ENCODE results near the gene ZMYND8. TPM values are rescaled to one million over a fixed set of nuclear protein-coding genes. Genes with fewer than 3 reads are reported as not detected.

ZMYND8 gene
- total RNA-seq, 1 experiment from 2014 or later, result 29.0 TPM

- TF ChIP-seq, protein P1, sequence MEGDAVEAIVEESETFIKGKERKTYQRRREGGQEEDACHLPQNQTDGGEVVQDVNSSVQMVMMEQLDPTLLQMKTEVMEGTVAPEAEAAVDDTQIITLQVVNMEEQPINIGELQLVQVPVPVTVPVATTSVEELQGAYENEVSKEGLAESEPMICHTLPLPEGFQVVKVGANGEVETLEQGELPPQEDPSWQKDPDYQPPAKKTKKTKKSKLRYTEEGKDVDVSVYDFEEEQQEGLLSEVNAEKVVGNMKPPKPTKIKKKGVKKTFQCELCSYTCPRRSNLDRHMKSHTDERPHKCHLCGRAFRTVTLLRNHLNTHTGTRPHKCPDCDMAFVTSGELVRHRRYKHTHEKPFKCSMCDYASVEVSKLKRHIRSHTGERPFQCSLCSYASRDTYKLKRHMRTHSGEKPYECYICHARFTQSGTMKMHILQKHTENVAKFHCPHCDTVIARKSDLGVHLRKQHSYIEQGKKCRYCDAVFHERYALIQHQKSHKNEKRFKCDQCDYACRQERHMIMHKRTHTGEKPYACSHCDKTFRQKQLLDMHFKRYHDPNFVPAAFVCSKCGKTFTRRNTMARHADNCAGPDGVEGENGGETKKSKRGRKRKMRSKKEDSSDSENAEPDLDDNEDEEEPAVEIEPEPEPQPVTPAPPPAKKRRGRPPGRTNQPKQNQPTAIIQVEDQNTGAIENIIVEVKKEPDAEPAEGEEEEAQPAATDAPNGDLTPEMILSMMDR (IDR thresholded peaks at IDR 0.05 in 2 of 3, conservative IDR thresholded peaks at IDR 0.05 in 1 of 3; ENCODE audit: borderline replicate concordance in 1 of 3, insufficient read depth in 1 of 3, low read depth in 2 of 3, low read length in 2 of 3), result no peak
- TF ChIP-seq POLR2A (IDR thresholded peaks at IDR 0.05; ENCODE audit: borderline replicate concordance, extremely low read depth, insufficient read depth, insufficient read length), result no peak
Observed at GRCh38 chr20:47274401-47275108, 81.9 kb downstream of the ZMYND8 start (continued).

DNA sequence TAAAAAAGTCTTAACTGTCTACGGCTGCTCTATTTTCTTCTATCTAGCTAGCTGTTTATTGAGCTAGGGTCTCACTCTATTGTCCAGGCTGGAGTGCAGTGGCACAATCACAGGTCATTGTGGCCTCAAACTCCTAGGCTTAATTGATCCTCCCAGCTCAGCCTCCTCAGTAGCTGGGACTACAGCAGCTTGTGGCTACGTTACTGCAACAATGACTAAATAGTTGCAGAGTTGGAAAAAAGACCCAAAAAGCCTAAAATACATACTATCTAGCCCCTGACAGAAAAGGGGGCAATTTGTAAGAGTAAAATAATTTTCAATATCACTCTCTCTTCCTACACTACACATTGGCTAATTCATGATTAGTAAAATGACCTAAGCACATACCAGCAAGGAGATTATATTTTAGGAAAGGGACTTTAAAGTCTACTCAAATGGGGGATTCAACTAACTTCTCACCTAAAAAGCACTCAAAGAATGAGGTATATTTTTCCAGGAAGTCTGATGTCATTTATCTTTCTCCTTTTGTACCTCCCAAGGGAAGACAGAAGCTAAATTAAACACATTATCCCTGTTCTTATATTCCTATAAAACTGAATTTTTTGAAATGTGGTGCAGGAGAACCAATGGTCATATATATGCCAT lies 82.8 kb downstream of the ZMYND8 start:
- peak overlapping the region; percentile 30 for H3K9ac ChIP-seq (ENCODE audit: low read length)
- DNase-seq (ENCODE audit: low read depth, low spot score) (no peak), ATAC-seq (no peak)
- intact Hi-C loops (cut with micrococcal nuclease), result loop anchor here (1.0 to 5.0 kb wide), 5 partner anchors 44 to 348 kb away; partner anchors contain the start of gene NCOA3
- no peaks in the 10 kb centered on the region for H3K27me3 ChIP-seq (ENCODE audit: insufficient read depth, low read length)
- POLR2A ChIA-PET, result interaction anchor here (0.7 to 5.2 kb wide), 7 partner anchors 11 to 220 kb away, joined by 3 to 35 read pairs (median 3); no protein-coding TSS in a partner anchor
- peak overlapping the region; percentile 74; the same call in 1 of the 2 replicates for H3K27ac ChIP-seq (ENCODE audit: low read depth, low read length)
- no peak overlapping the region for H2AFZ ChIP-seq (ENCODE audit: low read depth, low read length, poor library complexity, severe bottlenecking)
- CTCF ChIA-PET, result interaction anchor here (0.6 to 7.2 kb wide), 16 partner anchors 10 to 521 kb away, joined by 3 to 225 read pairs (median 4); no protein-coding TSS in a partner anchor
- H3K9me2 ChIP-seq (ENCODE audit: insufficient read depth), result no peaks in the 10 kb centered on the region
- H3K4me1 ChIP-seq (ENCODE audit: control insufficient read depth in 1 of 2, insufficient read depth in 2 of 2, low read length in 2 of 2), result peaks cover 43 to 50% of the 10 kb centered on the region in 2 experiments
- RAD21 ChIA-PET (ENCODE audit: low non-redundant PET in 1 of 2, low total read pairs in 2 of 2, uncharacterized antibody in 2 of 2, unreplicated experiment in 2 of 2), result interaction anchor here (0.6 to 5.0 kb wide), 11 partner anchors 58 to 347 kb away, joined by 3 to 55 read pairs (median 3); no protein-coding TSS in a partner anchor
- peak overlapping the region in 1 of 2 experiments; percentile 3; a peak in 1 of 4 replicates for H3K4me3 ChIP-seq (replicated peaks in 1 of 2; ENCODE audit: low read depth in 1 of 2, low read length in 2 of 2)
- peaks cover 40% of the 10 kb centered on the region for H3K79me2 ChIP-seq (ENCODE audit: insufficient read depth, low read length)
- no peaks in the 10 kb centered on the region for H4K20me1 ChIP-seq (ENCODE audit: insufficient read depth)
- peak overlapping the region; percentile 64 for H3K4me2 ChIP-seq (ENCODE audit: low read length)
- no TSS peak for BruUV-seq (replicated peaks)
- peaks cover 13 to 14% of the 10 kb centered on the region in 2 experiments; a peak in 3 of 4 replicates for H3K36me3 ChIP-seq (ENCODE audit: control insufficient read depth in 1 of 2, insufficient read depth in 2 of 2, low read length in 2 of 2)
- H3K9me3 ChIP-seq (ENCODE audit: control insufficient read depth in 1 of 2, insufficient read depth in 1 of 2, low read depth in 1 of 2, low read length in 2 of 2), result no peaks in the 10 kb centered on the region
- no peak for TF ChIP-seq EZH2 (IDR thresholded peaks at IDR 0.05)
- TF ChIP-seq FOSL1 (IDR thresholded peaks at IDR 0.05; ENCODE audit: low read depth), result no peak
- no peak for TF ChIP-seq EGR1 (IDR thresholded peaks at IDR 0.05; ENCODE audit: low read depth)
- no peak for TF ChIP-seq EZH2phosphoT487 (IDR thresholded peaks at IDR 0.05; ENCODE audit: borderline replicate concordance)
- no peak for TF ChIP-seq ZNF274 (IDR thresholded peaks at IDR 0.05; ENCODE audit: low read depth, low read length)
- no peak for TF ChIP-seq RAD21 (IDR thresholded peaks at IDR 0.05; ENCODE audit: low read depth)
- TF ChIP-seq ELF1 (IDR thresholded peaks at IDR 0.05; ENCODE audit: borderline replicate concordance, low read depth), result no peak
- TF ChIP-seq CBX3 (IDR thresholded peaks at IDR 0.05; ENCODE audit: low read depth), result no peak
- no peak for TF ChIP-seq ZFX (IDR thresholded peaks at IDR 0.05)
- TF ChIP-seq, protein P1 (IDR thresholded peaks at IDR 0.05 in 2 of 3, conservative IDR thresholded peaks at IDR 0.05 in 1 of 3; ENCODE audit: borderline replicate concordance in 1 of 3, insufficient read depth in 1 of 3, low read depth in 2 of 3, low read length in 2 of 3), result no peak
- TF ChIP-seq JUND (IDR thresholded peaks at IDR 0.05), result no peak
- TF ChIP-seq YY1 (IDR thresholded peaks at IDR 0.05; ENCODE audit: extremely low read depth, insufficient replicate concordance, low read depth, low read length), result no peak
- no peak for TF ChIP-seq MAX (IDR thresholded peaks at IDR 0.05)
- TF ChIP-seq REST (IDR thresholded peaks at IDR 0.05; ENCODE audit: low read depth), result no peak

Data from HCT116 (cell line).